ENCODE measurements around the gene RASSF9. TPM values are rescaled to one million over a fixed set of nuclear protein-coding genes. Genes with fewer than 3 reads are reported as not detected.

The RASSF9 gene
- total and polyA plus RNA-seq, 2 experiments from 2014 or later = 0.31 to 0.35 TPM

GRCh38 chr12:85759091-85759490 is 77.1 kb downstream of the RASSF9 start:
- H3K9me3 Mint-ChIP-seq = peaks cover 25% of the 10 kb centered on the region
- Histone ChIP-seq H3K4me3 (no peak overlapping the region), H3K4me2 (no peak overlapping the region), H3F3A (replicated peaks; ENCODE audit: low read depth) (no peaks in the 10 kb centered on the region), H3K27me3 (ENCODE audit: insufficient read depth) (no peaks in the 10 kb centered on the region), H3K36me3 (ENCODE audit: insufficient read depth) (peaks cover 9% of the 10 kb centered on the region), H3K9me2 (ENCODE audit: insufficient read depth) (no peaks in the 10 kb centered on the region), H3K79me2 (replicated peaks; ENCODE audit: insufficient read depth) (no peaks in the 10 kb centered on the region), H4K20me1 (replicated peaks; ENCODE audit: insufficient read depth) (no peaks in the 10 kb centered on the region), H3K4me1 (ENCODE audit: insufficient read depth) (no peaks in the 10 kb centered on the region), H2AFZ (no peak overlapping the region), H3K27ac (ENCODE audit: low read depth) (no peak overlapping the region)
- DNase-seq (ENCODE audit: low spot score) (no peak), ATAC-seq (no peak)
- no peaks in the 10 kb centered on the region; the same call in 2 of the 3 replicates for H3K4me1 Mint-ChIP-seq
- no peak for TF ChIP-seq EZH2 (IDR thresholded peaks at IDR 0.05; ENCODE audit: low read depth, unreplicated experiment)
- TF ChIP-seq POLR2AphosphoS5 (IDR thresholded peaks at IDR 0.05; ENCODE audit: low read depth) = no peak
- TF ChIP-seq ZNF462 (CRISPR knock-in tag; IDR thresholded peaks at IDR 0.05) = no peak
- H3K4me3 Mint-ChIP-seq = no peak overlapping the region
- no peak overlapping the region for H3K27ac Mint-ChIP-seq
- no peaks in the 10 kb centered on the region for H3K27me3 Mint-ChIP-seq (ENCODE audit: insufficient read depth, low read depth, poor library complexity)
- peaks cover 25% of the 10 kb centered on the region for H3K36me3 Mint-ChIP-seq (ENCODE audit: low read depth)

- H3K27ac ChIP-seq (ENCODE audit: low read depth) = no peak overlapping the region
- no peaks in the 10 kb centered on the region for H3F3A ChIP-seq (replicated peaks; ENCODE audit: low read depth)
- ATAC-seq = no peak
Measured at GRCh38 chr12:85755760-85756159, 80.4 kb downstream of the RASSF9 start.

More at GRCh38 chr12:85755760-85756159, 80.4 kb downstream of the RASSF9 start:
- Mint-ChIP-seq H3K27me3 (ENCODE audit: insufficient read depth, low read depth, poor library complexity) (no peaks in the 10 kb centered on the region), H3K36me3 (ENCODE audit: low read depth) (peaks cover 27% of the 10 kb centered on the region), H3K4me1 (peaks cover 5% of the 10 kb centered on the region), H3K9me3 (peaks cover 25% of the 10 kb centered on the region), H3K27ac (no peak overlapping the region), H3K4me3 (no peak overlapping the region)
- Histone ChIP-seq H4K20me1 (replicated peaks; ENCODE audit: insufficient read depth) (no peaks in the 10 kb centered on the region), H3K4me2 (no peak overlapping the region), H3K9me2 (ENCODE audit: insufficient read depth) (no peaks in the 10 kb centered on the region), H3K79me2 (replicated peaks; ENCODE audit: insufficient read depth) (no peaks in the 10 kb centered on the region), H3K36me3 (ENCODE audit: insufficient read depth) (peaks cover 9% of the 10 kb centered on the region), H2AFZ (no peak overlapping the region), H3K4me3 (no peak overlapping the region), H3K4me1 (ENCODE audit: insufficient read depth) (no peaks in the 10 kb centered on the region), H3K27me3 (ENCODE audit: insufficient read depth) (no peaks in the 10 kb centered on the region)
- TF ChIP-seq NANOG (IDR thresholded peaks at IDR 0.05; ENCODE audit: borderline replicate concordance) = no peak
- no peak for DNase-seq (ENCODE audit: low spot score)

Other genes starting within 250 kb of the RASSF9 start
- 16.2 and 17.1 TPM in 2 replicates for gene NTS, start 37.9 kb upstream of the RASSF9 start, total RNA-seq (2014; rRNA removed; shearing (Covaris generic))
- gene NTS, start 37.9 kb upstream of the RASSF9 start, polyA plus RNA-seq (2016; fragmentation: Nextera tagmentation; extraction: Ambion mirVana) = 27.9 and 30.8 TPM in 2 replicates

All from GM23338 (cell line).